ENCODE measurements around the gene ZNF613.

DNA sequence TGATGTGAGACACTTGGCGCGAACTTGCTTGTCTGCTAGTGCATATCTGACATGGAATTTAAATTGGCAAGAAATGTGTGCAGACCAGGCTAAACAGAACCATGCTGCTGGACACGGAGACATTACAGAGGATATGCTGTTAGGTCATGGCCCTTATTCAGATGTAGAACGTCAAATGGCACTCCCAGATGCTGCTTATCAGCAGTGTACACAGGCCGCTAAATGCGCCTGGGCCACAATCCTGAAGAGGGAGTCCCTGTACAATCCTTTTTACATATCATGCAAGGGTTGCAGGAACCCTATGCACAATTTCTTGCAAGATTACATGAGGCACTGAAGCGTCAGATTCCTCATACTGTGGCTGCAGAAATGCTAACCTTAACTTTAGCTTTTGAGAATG, 50.1 kb downstream of the ZNF613 start:
- TF ChIP-seq, protein P1, sequence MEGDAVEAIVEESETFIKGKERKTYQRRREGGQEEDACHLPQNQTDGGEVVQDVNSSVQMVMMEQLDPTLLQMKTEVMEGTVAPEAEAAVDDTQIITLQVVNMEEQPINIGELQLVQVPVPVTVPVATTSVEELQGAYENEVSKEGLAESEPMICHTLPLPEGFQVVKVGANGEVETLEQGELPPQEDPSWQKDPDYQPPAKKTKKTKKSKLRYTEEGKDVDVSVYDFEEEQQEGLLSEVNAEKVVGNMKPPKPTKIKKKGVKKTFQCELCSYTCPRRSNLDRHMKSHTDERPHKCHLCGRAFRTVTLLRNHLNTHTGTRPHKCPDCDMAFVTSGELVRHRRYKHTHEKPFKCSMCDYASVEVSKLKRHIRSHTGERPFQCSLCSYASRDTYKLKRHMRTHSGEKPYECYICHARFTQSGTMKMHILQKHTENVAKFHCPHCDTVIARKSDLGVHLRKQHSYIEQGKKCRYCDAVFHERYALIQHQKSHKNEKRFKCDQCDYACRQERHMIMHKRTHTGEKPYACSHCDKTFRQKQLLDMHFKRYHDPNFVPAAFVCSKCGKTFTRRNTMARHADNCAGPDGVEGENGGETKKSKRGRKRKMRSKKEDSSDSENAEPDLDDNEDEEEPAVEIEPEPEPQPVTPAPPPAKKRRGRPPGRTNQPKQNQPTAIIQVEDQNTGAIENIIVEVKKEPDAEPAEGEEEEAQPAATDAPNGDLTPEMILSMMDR (conservative IDR thresholded peaks at IDR 0.05; ENCODE audit: low read depth, low read length) = no peak
- TF ChIP-seq EZH2 (IDR thresholded peaks at IDR 0.05; ENCODE audit: low read length, unreplicated experiment) = no peak
